Esophagus squamous epithelium (tissue), 4 donors: Measurements from ENCODE around the gene RFLNA.

Experiments used
- POLR2A ChIP-seq, 4 donors: fragments of 450-650 bp; IDR thresholded peaks; one replicate each; pipeline ENCODE4 v1.6.1; 2017; ENCODE audit warnings: antibody characterized with exemption in 4 of 4, mild to moderate bottlenecking in 4 of 4, moderate library complexity in 3 of 4
- TF ChIP-seq, protein P1 (sequence below), 6 experiments: fragments of 450-650 bp in 4 of 6; fragments of 200-600 bp in 2 of 6; sonication (generic) in 2 of 6; IDR thresholded peaks; one replicate each; pipeline ENCODE4 v1.5.1; 2016 to 2019; ENCODE audit warnings: antibody characterized with exemption in 6 of 6, mild to moderate bottlenecking in 4 of 6, moderate library complexity in 4 of 6

DNA sequence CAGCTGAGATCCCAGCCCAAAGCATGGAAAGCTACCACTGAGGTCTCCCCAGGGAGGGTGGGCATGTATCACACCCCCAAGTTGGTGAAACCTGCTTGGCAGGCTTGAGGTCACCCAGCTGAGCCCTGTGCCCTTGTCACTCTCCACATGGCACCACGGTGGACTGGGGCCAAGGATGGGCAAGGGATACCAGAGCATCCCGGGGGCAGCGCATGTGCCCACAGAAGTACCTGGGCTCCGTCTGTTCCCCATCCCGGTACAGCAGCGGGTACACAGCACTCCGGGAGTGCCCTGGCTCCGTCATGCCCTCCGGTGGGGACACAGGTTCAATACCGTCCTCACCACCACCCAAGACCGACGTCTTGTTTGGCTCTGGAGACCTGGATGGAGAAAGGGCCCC, 38.0 kb downstream of the RFLNA start:
- TF ChIP-seq, protein P1, sequence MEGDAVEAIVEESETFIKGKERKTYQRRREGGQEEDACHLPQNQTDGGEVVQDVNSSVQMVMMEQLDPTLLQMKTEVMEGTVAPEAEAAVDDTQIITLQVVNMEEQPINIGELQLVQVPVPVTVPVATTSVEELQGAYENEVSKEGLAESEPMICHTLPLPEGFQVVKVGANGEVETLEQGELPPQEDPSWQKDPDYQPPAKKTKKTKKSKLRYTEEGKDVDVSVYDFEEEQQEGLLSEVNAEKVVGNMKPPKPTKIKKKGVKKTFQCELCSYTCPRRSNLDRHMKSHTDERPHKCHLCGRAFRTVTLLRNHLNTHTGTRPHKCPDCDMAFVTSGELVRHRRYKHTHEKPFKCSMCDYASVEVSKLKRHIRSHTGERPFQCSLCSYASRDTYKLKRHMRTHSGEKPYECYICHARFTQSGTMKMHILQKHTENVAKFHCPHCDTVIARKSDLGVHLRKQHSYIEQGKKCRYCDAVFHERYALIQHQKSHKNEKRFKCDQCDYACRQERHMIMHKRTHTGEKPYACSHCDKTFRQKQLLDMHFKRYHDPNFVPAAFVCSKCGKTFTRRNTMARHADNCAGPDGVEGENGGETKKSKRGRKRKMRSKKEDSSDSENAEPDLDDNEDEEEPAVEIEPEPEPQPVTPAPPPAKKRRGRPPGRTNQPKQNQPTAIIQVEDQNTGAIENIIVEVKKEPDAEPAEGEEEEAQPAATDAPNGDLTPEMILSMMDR (IDR thresholded peaks at IDR 0.05), result no peak
- TF ChIP-seq POLR2A (IDR thresholded peaks at IDR 0.05), result no peak
